ENCODE results near the gene COL15A1.

COL15A1 gene

DNA sequence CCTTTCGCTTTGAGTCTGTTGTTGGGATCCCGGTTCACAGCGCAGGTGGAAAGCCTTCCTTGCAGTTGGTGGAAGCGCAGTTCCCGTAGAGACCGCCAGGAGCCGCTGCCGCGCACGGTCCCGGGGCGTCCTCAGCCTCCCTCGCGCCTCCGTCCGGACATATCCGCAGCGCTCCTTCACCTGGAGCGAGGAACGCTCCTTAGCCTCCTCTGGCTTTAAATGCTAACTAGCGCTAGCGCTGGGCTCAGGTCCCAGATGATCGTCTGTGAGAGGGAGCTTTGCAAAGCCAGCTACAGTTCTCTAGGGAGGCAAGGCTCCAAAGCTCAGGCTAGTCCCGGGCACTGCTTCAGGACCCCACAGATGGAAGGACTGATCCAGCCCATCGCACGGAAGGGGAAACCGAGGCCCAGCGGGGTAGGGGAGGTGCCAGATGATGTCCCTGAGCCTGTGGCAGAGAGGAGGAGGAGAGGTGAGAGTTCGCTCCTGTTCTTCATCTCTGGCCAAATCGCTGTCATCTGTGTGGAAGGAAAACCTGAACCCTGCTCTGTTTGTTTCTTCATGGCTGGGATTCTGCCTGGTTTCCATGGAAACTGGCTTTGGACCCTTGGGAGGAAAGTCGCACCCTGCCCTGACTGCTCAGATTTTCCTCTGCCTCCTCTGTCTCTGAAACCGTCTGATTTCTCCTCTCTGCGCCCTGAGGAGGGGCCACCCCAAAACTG lies 31.4 kb downstream of the COL15A1 start:
- TF ChIP-seq POLR2A (IDR thresholded peaks at IDR 0.05; ENCODE audit: low read length): no peak

DNA sequence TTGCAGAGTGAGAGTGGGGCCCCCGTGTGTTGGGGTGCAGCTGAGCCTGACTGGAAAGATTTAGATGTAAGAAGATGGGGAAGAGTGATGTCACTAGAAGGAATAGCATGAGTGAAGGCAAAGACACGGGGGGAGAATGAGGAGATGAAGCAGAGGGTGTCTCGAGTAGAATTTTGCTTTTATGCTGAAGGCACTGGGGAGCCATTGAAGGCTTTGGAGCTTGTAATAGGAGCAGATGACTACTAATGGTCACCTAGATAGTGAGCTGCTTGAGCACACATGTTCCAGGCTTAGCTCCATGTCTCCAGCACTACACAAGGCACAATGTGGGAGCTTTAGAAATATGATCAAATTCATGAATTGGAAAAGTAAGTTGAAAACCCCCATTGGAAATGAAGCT lies 32.1 kb downstream of the COL15A1 start:
- TF ChIP-seq POLR2A (IDR thresholded peaks at IDR 0.05; ENCODE audit: low read length): no peak
- no peak for TF ChIP-seq GATA1 (IDR thresholded peaks at IDR 0.05; ENCODE audit: low read depth, low read length)
- no peak for DNase-seq

More for the DNA sequence above, 31.4 kb downstream of the COL15A1 start:
- DNase-seq: peak; percentile 76 to 89

- no peak for DNase-seq
- TF ChIP-seq POLR2A (IDR thresholded peaks at IDR 0.05; ENCODE audit: low read length) (no peak), GATA1 (IDR thresholded peaks at IDR 0.05; ENCODE audit: low read depth, low read length) (no peak)
Measured at GRCh38 chr9:98977246-98977714, 33.6 kb downstream of the COL15A1 start.

DNA sequence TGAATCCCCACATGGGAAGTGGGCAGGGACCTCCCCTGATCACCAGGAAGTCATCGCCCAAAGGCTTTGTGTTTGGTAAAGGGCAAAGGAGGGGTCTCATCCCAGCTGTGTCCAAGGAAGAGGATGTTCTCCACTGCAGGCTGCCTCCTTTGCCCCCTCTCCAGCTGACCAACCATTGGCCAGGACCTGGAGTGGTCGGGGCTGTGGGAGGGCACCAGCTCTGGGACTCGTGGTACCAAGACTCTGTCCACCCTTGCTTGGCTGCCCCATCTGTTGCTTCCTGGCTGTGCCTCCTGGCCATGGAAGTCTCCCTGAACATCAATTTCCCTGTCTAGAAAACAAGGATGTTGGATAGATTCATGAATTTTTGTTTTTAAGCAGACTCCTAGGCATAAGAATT lies 34.1 kb downstream of the COL15A1 start:
- TF ChIP-seq GATA1 (IDR thresholded peaks at IDR 0.05; ENCODE audit: low read depth, low read length) (no peak), POLR2A (IDR thresholded peaks at IDR 0.05; ENCODE audit: low read length) (no peak)
- no peak for DNase-seq

- DNase-seq: no peak
- no peak for TF ChIP-seq POLR2A (IDR thresholded peaks at IDR 0.05; ENCODE audit: low read length)
- TF ChIP-seq GATA1 (IDR thresholded peaks at IDR 0.05; ENCODE audit: low read depth, low read length): no peak
Measured at GRCh38 chr9:98978231-98978681, 34.5 kb downstream of the COL15A1 start.

GRCh38 chr9:98980291-98980690 lies 36.6 kb downstream of the COL15A1 start:
- TF ChIP-seq POLR2A (IDR thresholded peaks at IDR 0.05; ENCODE audit: low read length): no peak
- no peak for TF ChIP-seq GATA1 (IDR thresholded peaks at IDR 0.05; ENCODE audit: low read depth, low read length)
- DNase-seq: no peak

DNA sequence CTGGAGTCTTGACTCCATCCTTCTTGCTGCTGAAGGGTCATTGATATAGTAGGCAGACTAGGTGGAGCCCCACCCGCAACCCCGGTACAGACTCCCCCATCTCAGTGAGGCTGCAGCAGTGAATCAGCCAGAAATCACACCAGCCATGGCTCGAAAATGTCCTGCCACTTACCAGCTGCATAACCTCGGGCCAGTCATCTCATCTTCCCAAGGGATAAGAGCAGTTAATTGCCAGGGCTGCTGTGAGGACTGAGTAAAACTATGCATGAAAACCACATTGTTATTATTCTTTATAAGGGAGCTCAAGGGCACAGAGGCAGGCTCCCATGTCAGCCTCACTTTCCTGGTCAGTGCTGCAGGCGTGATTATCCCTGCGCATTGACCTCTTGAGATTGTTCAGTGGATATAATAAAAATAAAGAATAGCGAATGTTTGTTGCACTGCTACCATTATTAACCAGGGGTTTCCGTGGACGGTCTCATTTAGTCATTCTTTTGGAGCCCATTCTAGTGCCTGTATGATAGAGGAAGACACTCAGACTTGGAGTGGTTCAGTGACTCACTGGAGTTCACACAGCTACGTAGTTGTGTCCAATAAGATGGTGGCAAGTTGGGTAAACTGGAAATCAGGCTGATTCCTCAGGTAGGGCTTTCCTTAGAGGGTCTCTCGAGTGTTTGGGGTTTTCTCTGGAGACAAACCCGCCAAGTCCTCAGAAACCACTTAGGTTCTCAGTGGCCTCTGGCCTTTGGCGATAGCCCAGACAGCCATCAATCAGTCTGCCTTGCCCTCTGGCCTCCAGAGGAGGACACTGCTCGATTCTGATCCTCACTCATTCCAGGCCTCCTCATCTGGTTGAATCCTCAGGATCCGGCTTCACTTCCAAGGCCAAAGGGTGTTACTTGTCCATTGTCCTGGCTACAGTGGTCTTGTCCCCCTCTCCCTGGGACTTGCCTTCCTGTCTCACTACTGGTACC lies 39.9 kb downstream of the COL15A1 start:
- DNase-seq: no peak
- no peak for TF ChIP-seq POLR2A (IDR thresholded peaks at IDR 0.05; ENCODE audit: low read length)
- TF ChIP-seq GATA1 (IDR thresholded peaks at IDR 0.05; ENCODE audit: low read depth, low read length): no peak

DNA sequence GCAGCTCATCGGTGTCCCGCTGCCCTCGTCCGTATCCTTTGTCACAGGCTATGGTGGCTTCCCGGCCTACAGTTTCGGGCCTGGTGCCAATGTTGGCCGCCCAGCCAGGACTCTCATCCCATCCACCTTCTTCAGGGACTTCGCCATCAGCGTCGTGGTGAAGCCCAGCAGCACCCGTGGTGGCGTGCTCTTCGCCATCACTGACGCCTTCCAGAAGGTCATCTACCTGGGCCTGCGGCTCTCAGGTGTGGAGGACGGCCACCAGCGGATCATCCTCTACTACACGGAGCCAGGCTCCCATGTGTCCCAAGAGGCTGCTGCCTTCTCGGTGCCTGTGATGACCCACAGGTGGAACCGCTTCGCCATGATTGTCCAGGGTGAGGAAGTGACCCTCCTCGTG lies 41.9 kb downstream of the COL15A1 start:
- TF ChIP-seq POLR2A (IDR thresholded peaks at IDR 0.05; ENCODE audit: low read length) (no peak), GATA1 (IDR thresholded peaks at IDR 0.05; ENCODE audit: low read depth, low read length) (no peak)
- DNase-seq: no peak

DNA sequence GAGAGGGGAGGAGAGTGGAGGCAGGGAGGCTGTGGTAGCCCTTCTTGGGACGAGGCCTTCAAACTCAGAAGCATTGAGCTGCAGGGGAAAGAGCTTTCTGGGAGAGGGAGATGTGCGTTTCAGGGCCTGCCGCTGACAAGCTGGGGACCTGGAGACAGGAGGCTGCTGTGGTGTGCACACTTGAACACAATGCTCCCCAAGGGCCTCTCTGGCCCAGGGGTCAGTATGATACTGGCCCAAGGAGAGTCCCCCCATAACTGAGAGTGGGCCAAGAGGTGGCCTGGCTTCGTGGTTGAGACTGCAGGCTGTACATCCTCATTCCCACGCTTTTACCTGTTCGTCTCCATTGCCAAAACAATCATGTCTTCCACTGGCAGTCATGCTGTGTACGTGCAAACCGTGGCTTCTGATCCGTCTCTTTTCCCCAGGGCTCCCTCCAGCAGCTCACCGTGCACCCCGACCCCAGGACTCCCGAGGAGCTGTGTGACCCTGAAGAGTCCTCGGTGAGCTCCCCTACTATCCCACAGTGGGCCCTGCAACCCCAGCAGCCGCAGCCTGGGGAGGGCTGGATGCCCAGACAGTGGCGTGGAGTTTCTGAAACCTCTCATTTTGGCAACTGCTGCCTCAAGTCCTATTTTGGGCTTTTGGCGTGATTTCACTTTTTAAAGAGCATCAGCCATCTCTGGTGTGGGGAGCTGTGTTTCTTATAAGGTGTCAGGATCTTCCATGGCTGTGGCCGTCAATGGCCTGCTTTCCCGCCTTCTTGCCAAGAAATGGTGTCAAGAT lies 43.4 kb downstream of the COL15A1 start:
- no peak for DNase-seq
- TF ChIP-seq POLR2A (IDR thresholded peaks at IDR 0.05; ENCODE audit: low read length): no peak

DNA sequence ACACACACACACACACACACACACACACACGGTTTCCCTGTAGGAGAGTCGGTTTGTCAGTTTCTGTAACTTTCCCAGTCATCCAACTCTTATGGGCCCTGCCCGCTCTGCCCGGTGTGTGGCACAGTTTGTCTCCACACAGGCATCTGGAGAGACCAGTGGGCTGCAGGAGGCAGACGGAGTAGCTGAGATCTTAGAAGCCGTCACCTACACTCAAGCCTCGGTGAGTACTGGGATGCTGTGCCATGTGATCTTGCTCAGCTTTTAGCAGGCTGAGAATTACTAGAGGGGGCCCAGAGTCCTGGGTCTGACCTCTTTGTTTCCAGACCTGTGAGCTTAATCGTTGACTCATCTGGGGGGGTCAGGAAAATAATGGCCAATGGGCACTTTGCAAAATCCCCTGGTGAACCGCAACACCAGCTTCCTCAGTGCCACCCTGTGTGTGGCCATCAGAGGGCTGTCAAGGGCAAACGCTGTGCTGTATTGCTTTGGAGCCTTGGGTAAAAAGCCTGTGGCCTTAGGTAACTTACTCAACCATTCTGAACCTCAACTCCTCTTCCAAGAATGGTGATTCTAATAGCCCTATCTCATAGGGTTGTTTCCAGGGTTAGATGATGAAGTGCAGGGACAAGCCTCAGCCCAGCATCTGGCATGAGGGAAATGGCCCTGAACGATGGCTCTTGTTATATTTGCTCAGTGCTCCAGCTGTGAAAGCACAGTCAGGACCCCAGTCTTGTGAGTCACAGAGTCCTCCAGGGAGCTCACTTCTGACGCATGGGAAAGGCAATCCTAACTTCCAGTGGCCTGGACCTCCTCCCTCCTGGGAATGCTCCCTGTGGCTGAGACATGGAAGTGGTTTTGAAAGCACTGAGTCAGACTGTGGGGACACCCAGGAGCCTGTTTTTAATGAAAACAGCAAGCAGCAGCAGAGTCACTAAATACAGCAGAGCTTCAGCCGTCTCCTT lies 45.6 kb downstream of the COL15A1 start:
- no peak for DNase-seq
- TF ChIP-seq GATA1 (IDR thresholded peaks at IDR 0.05; ENCODE audit: low read depth, low read length) (no peak), POLR2A (IDR thresholded peaks at IDR 0.05; ENCODE audit: low read length) (no peak)

GRCh38 chr9:98990181-98990870 lies 46.6 kb downstream of the COL15A1 start:
- DNase-seq: no peak
- no peak for TF ChIP-seq POLR2A (IDR thresholded peaks at IDR 0.05; ENCODE audit: low read length)
- no peak for TF ChIP-seq GATA1 (IDR thresholded peaks at IDR 0.05; ENCODE audit: low read depth, low read length)
